OCI-LY7 (cell line): ENCODE measurements around the gene CAPN13. TPM values are rescaled to one million over a fixed set of nuclear protein-coding genes. Genes with fewer than 3 reads are reported as not detected.

Source experiments
- BruUV-seq: library from RNA; stranded (reverse); fragments of 400-500 nt; replicated peaks from 2 replicates; lab custom pipeline; 2021; lab: Mats Ljungman, UMichigan
- CTCF ChIA-PET: fragments of 300-600 bp; sonication (Branson Sonifier 250); formaldehyde crosslinking; loops from one replicate; lab custom pipeline; 2022; ENCODE audit warnings: antibody characterized with exemption; ENCODE audit not compliant: unreplicated experiment; lab: Charles Lee
- POLR2A ChIA-PET: fragments of 300-600 bp; sonication (Branson Sonifier 250); formaldehyde crosslinking; loops from one replicate; lab custom pipeline; 2022; ENCODE audit warnings: antibody characterized with exemption; lab: Charles Lee
- DNase-seq: peaks from one replicate; pipeline ENCODE4 v3.0.0-alpha.2; 2015; ENCODE audit warnings: low spot score
- H2AFZ ChIP-seq: fragments of 200-600 bp; sonication (generic), shearing (Covaris generic); 2 replicates; pipeline ENCODE4 v1.6.1; 2014; ENCODE audit warnings: mild to moderate bottlenecking, antibody characterized with exemption, low read length, moderate library complexity
- H3K27ac ChIP-seq: fragments of 200-600 bp; sonication (generic); 2 replicates; pipeline ENCODE4 v1.5.1; 2014; ENCODE audit warnings: mixed run types, low read depth, mild to moderate bottlenecking, moderate library complexity, low read length, inconsistent platforms; ENCODE audit not compliant: poor library complexity, severe bottlenecking
- H3K36me3 ChIP-seq: fragments of 200-600 bp; sonication (generic); 2 replicates; pipeline ENCODE4 v1.6.1; 2014; ENCODE audit warnings: mild to moderate bottlenecking, antibody characterized with exemption, low read length, moderate library complexity, mixed read lengths; ENCODE audit not compliant: insufficient read depth
- H3K4me1 ChIP-seq: fragments of 200-600 bp; sonication (generic); 2 replicates; pipeline ENCODE4 v1.5.1; 2014; ENCODE audit warnings: mild to moderate bottlenecking, low read length; ENCODE audit not compliant: insufficient read depth, poor library complexity, severe bottlenecking
- H3K4me2 ChIP-seq: fragments of 200-600 bp; sonication (generic); 2 replicates; pipeline ENCODE4 v1.6.1; 2014; ENCODE audit warnings: mild to moderate bottlenecking, low read length
- H3K4me3 ChIP-seq: fragments of 200-600 bp; sonication (generic); 2 replicates; pipeline ENCODE4 v1.5.1; 2014; ENCODE audit warnings: mild to moderate bottlenecking, low read depth, low read length; ENCODE audit not compliant: poor library complexity, severe bottlenecking
- H3K79me2 ChIP-seq: fragments of 200-600 bp; sonication (generic); 2 replicates; pipeline ENCODE4 v1.6.1; 2016; ENCODE audit warnings: low read depth, mild to moderate bottlenecking, low read length, moderate library complexity, mixed read lengths; ENCODE audit not compliant: insufficient read depth
- H3K9me2 ChIP-seq: fragments of 200-600 bp; sonication (generic); 2 replicates; pipeline ENCODE4 v1.6.1; 2016; ENCODE audit warnings: mild to moderate bottlenecking, low read length, mixed read lengths; ENCODE audit not compliant: insufficient read depth
- H3K9me3 ChIP-seq: fragments of 200-600 bp; sonication (generic); 2 replicates; pipeline ENCODE4 v1.6.1; 2014; ENCODE audit warnings: mild to moderate bottlenecking, mixed run types, low read length, mixed read lengths
- H4K20me1 ChIP-seq: fragments of 200-600 bp; sonication (generic); 2 replicates; pipeline ENCODE4 v1.6.1; 2014; ENCODE audit warnings: mild to moderate bottlenecking, antibody characterized with exemption, low read length, moderate library complexity, mixed read lengths; ENCODE audit not compliant: insufficient read depth
- CTCF ChIP-seq: fragments of 200-600 bp; sonication (generic); conservative IDR thresholded peaks from 2 replicates; pipeline ENCODE4 v1.5.1; 2014; ENCODE audit warnings: mild to moderate bottlenecking, antibody characterized with exemption, low read length, moderate library complexity, mixed read lengths
- EZH2phosphoT487 ChIP-seq: fragments of 200-600 bp; sonication (generic); IDR thresholded peaks from 2 replicates; pipeline ENCODE4 v1.6.1; 2018; ENCODE audit warnings: low read depth, borderline replicate concordance, mild to moderate bottlenecking, mixed run types, antibody characterized with exemption, low read length, moderate library complexity, mixed read lengths
- intact Hi-C: fragments of 100-400 bp; cut with micrococcal nuclease; formaldehyde crosslinking; loops from one replicate; pipeline ENCODE4 v1.10.0; 2022; ENCODE audit not compliant: unreplicated experiment
- total RNA-seq, 2 experiments: library from RNA; depleted of rRNA in 1 of 2; stranded (reverse); fragments of >200 nt in 1 of 2; shearing (Covaris generic) in 1 of 2; gene quantifications; 2 replicates each; pipeline ENCODE4 v1.2.3, GENCODE V29; 2014 to 2022

CAPN13 gene
- total RNA-seq, 2 experiments from 2014 or later: 0.13 TPM; not detected in 1

GRCh38 chr2:30722936-30723725, 84.1 kb downstream of the CAPN13 start:
- no peak for DNase-seq
- Histone ChIP-seq H3K4me2 (no peak overlapping the region), H4K20me1 (no peaks in the 10 kb centered on the region), H3K9me2 (no peaks in the 10 kb centered on the region), H2AFZ (no peak overlapping the region), H3K4me3 (no peak overlapping the region), H3K4me1 (no peaks in the 10 kb centered on the region), H3K36me3 (no peaks in the 10 kb centered on the region), H3K79me2 (no peaks in the 10 kb centered on the region), H3K27ac (no peak overlapping the region), H3K9me3 (no peaks in the 10 kb centered on the region)
- CTCF ChIA-PET: no interaction called here
- POLR2A ChIA-PET: no interaction called here
- intact Hi-C loops: no loop called here
- TF ChIP-seq CTCF: no peak
- TF ChIP-seq EZH2phosphoT487: no peak
- no TSS peak for BruUV-seq

- POLR2A ChIA-PET: no interaction called here
- BruUV-seq: no TSS peak
- no peak overlapping the region for H3K27ac ChIP-seq
These were observed 85.3 kb downstream of the CAPN13 start for GRCh38 chr2:30721668-30722647.

More at GRCh38 chr2:30721668-30722647, 85.3 kb downstream of the CAPN13 start:
- Histone ChIP-seq H4K20me1 (no peaks in the 10 kb centered on the region), H2AFZ (no peak overlapping the region), H3K9me3 (no peaks in the 10 kb centered on the region), H3K79me2 (no peaks in the 10 kb centered on the region), H3K36me3 (no peaks in the 10 kb centered on the region), H3K4me1 (no peaks in the 10 kb centered on the region), H3K4me3 (no peak overlapping the region), H3K9me2 (no peaks in the 10 kb centered on the region), H3K4me2 (no peak overlapping the region)
- TF ChIP-seq EZH2phosphoT487 (no peak), CTCF (no peak)
- no peak for DNase-seq
- CTCF ChIA-PET: interaction anchor here (1.6 kb wide), 1 partner anchor 11 kb away, joined by 3 read pairs; no protein-coding TSS in a partner anchor
- intact Hi-C loops: no loop called here
